HG03457 (cell line): ENCODE measurements around the gene ZNF839.

Experiments
- ATAC-seq: cut with Tn5 transposase; IDR thresholded peaks from one replicate; pipeline ENCODE4 v1.9.1; 2021; ENCODE audit warnings: moderate number of reproducible peaks; ENCODE audit not compliant: unreplicated experiment

The ZNF839 gene

GRCh38 chr14:102371361-102371760, 51.8 kb downstream of the ZNF839 start:
- no peak for ATAC-seq

GRCh38 chr14:102373110-102373509, 53.6 kb downstream of the ZNF839 start:
- no peak for ATAC-seq

- ATAC-seq: no peak
Observed at GRCh38 chr14:102374264-102374663, 54.7 kb downstream of the ZNF839 start.

GRCh38 chr14:102375119-102375518, 55.6 kb downstream of the ZNF839 start:
- no peak for ATAC-seq

GRCh38 chr14:102377696-102378095, 58.1 kb downstream of the ZNF839 start:
- ATAC-seq: no peak

GRCh38 chr14:102378830-102379229, 59.3 kb downstream of the ZNF839 start:
- ATAC-seq: no peak

GRCh38 chr14:102387086-102387485, 67.5 kb downstream of the ZNF839 start:
- ATAC-seq: no peak

- no peak for ATAC-seq
Observed at GRCh38 chr14:102389246-102389645, 69.7 kb downstream of the ZNF839 start.

- ATAC-seq: no peak
Observed at GRCh38 chr14:102390064-102390855, 70.7 kb downstream of the ZNF839 start.
